ENCODE data around the gene HIVEP3.

DNA sequence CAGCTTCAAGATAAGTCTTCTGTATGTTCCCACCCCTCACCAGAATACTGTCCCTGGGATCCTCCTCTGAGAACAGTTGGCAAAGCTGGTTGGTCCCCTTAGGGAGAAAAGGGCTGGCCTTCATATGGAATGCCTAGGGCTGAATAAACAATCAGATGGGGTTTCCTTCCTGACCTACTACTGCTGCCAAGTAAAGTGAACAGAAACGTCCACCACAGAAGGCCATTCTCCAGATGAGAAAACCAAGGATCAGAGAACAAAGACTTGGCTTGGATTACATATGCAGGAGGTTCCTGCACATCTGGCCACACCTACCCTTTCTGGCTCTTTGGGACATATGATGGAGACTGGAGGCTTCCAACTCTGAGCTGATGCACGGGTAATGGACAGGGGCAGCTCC is 194.5 kb downstream of the HIVEP3 start:
- no peak for TF ChIP-seq CTCF (IDR thresholded peaks at IDR 0.05)
- no peak for TF ChIP-seq POLR2A (IDR thresholded peaks at IDR 0.05)

All from esophagus squamous epithelium (tissue), 4 donors.